Suprapubic skin (tissue), 3 donors: Measurements from ENCODE around the gene EHD4.

ENCODE experiments used
- CTCF ChIP-seq, 2 donors: fragments of 200-600 bp in 1 of 2; fragments of 450-650 bp in 1 of 2; sonication (generic) in 1 of 2; IDR thresholded peaks; one replicate each; pipeline ENCODE4 v1.5.1; 2016 to 2019; ENCODE audit warnings: antibody characterized with exemption in 2 of 2, mild to moderate bottlenecking in 1 of 2, moderate library complexity in 1 of 2
- POLR2AphosphoS5 ChIP-seq, 3 donors: sonication (generic); formaldehyde crosslinking; IDR thresholded peaks; one replicate each; pipeline ENCODE4 v1.6.1; 2017; ENCODE audit warnings: antibody characterized with exemption in 3 of 3

GRCh38 chr15:41852736-41853590, 119.4 kb downstream of the EHD4 start:
- TF ChIP-seq CTCF (IDR thresholded peaks at IDR 0.05) (no peak), POLR2AphosphoS5 (IDR thresholded peaks at IDR 0.05) (no peak)
